Fibroblast of skin of abdomen (primary cell): Measurements from ENCODE around the gene XPR1.
"Not testable (repeated sequence)": the region's sequence is repeated elsewhere in the genome, so short reads cannot be mapped to it uniquely, and the experiment has no call there.

Experiments used
- DNase-seq: peaks from one replicate; pipeline ENCODE4 v3.0.0-alpha.2; 2013

XPR1 gene

GRCh38 chr1:180644526-180645192, 12.8 kb downstream of the XPR1 start:
- DNase-seq = no peak

GRCh38 chr1:180645261-180645660, 13.4 kb downstream of the XPR1 start:
- DNase-seq = not testable (repeated sequence)

DNA sequence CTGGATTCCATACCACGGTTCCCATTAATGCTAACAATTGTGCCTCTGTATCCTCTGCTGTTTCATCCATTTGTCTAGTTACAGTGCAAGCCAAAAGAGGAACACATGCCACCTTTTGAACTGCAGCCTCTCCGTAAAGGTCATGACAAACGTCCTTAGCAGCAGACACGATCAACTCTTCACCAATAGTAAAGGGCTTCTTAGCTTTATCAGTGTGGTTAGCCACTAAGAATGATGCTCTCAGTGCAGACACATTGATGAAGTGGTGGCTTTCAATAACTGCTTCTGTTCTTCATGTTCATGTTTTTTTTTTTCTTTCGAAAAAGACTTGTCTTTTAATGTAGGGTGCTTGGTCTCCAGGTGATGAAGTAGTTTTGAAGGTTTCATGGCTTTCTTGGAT, 14.3 kb downstream of the XPR1 start:
- DNase-seq = no peak

DNA sequence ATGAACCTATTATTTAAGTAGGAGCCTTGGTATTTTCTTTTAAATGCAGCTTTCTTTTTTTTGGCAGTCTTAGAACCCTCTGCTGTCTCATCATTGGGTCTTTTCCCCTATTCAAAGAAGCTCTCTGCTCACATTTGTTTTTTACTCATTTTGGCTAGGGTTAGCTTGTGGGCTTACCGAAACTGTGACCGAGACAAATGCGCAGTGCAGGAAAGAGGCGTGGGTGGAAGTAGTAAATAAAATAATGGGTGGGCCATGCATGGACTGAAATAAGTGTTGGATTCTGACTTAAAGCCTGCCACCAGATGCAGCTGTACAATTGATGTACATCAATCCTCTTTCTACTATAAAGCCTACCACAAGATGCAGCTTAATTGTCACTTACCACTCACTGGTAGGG, 14.7 kb downstream of the XPR1 start:
- DNase-seq = no peak

GRCh38 chr1:180652792-180653191, 21.0 kb downstream of the XPR1 start:
- peak; percentile 37 for DNase-seq

DNA sequence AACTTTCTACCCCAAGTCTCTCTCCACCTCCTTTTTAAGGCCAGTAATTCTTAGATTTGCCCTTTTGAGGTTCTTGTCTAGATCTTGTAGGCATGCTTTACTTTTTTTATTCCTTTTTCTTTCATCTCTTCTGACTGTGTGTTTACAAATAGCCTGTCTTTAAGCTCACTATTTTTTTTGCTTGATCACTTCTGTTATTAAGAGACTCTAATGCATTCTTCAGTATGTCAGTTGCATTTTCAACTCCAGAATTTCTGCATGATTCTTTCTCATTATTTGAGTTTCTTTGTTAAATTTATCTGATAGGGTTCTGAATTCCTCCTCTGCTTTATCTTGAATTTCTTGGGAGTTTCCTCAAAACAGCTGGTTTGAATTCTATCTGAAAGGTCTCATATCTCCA, 30.9 kb downstream of the XPR1 start:
- no peak for DNase-seq

- DNase-seq = no peak
Observed at GRCh38 chr1:180670681-180671080, 38.9 kb downstream of the XPR1 start.

- peak; percentile 27 for DNase-seq
Observed at GRCh38 chr1:180672105-180672504, 40.3 kb downstream of the XPR1 start.

- DNase-seq = no peak
Observed at GRCh38 chr1:180672505-180672904, 40.7 kb downstream of the XPR1 start.

DNA sequence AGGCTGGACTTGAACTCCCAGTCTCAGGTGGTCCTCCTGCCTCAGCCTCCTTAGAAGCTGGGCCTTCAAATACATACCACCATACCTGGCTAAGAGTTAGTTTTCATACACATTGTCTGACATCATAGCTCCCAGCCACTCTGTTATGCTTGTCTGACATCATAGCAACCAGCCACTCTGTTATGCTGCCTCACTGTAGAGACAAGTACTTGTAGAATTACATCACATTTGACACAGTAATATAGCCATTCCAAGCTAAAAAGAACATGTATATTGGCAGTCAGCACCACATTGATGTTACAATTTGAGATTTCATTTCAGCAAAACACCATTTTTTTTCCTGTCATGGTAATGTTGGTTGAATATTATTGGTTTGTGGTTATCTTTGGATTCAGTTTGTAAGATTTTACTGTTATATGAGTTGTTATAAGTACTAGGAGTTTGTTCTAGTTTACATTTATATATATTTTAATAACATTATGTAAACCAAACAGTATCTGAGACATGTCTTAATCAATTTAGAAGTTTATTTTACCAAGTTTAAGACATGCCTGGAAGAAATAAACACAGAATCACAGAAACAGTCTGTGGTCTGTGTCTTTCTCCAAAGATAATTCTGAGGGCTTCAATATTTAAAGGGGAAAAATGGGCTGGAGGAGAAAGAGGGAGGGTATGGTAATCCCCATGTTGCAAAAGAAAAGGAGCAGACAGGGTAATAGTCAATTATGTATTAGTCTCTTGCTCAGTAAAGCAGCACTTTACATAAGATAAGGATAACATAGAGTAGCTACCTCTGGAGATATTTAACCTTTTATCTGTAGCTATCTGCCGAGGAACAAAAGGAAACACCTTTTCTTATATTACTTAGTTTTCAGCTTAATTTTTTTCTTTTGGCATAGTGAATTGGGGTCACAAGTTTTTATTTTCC, 43.0 kb downstream of the XPR1 start:
- DNase-seq = peak; percentile 27

- DNase-seq = peak; percentile 4
Observed at GRCh38 chr1:180675586-180675985, 43.8 kb downstream of the XPR1 start.

DNA sequence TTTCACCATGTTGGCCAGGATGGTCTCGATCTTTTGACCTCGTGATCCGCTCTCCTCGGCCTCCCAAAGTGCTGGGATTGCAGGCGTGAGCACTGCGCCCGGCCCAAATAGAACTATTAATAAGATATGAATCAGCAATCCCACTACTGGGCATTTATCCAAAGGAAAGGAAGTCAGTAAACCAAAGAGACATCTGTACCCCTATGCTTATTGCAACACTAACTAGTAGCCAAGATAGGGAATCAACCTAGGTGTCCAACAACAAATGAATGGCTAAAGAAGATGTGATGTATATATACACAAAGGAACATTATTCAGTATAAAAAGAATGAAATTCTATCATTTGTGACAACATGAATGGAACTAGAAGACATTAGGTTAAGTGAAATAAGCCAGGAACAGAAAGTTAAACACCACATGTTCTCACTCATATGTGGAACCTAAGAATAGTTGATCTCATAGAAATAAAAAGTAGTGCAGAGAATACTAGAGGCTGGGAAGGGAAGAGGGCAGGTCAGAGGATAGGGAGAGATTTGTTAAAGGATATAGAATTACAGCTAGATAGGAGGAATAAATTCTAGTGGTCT, 48.8 kb downstream of the XPR1 start:
- peak; percentile 47 for DNase-seq

DNA sequence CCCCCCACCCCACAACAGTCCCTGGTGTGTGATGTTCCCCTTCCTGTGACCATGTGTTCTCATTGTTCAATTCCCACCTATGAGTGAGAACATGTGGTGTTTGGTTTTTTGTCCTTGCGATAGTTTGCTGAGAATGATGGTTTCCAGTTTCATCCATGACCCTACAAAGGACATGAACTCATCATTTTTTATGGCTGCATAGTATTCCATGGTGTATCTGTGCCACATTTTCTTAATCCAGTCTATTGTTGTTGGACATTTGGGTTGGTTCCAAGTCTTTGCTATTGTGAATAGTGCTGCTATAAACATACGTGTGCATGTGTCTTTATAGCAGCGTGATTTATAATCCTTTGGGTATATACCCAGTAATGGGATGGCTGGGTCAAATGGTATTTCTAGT, 51.3 kb downstream of the XPR1 start:
- DNase-seq = not testable (repeated sequence)

GRCh38 chr1:180691322-180691913, 59.6 kb downstream of the XPR1 start:
- DNase-seq = no peak

GRCh38 chr1:180693564-180694244, 61.9 kb downstream of the XPR1 start:
- DNase-seq = no peak

GRCh38 chr1:180695282-180695681, 63.5 kb downstream of the XPR1 start:
- no peak for DNase-seq

DNA sequence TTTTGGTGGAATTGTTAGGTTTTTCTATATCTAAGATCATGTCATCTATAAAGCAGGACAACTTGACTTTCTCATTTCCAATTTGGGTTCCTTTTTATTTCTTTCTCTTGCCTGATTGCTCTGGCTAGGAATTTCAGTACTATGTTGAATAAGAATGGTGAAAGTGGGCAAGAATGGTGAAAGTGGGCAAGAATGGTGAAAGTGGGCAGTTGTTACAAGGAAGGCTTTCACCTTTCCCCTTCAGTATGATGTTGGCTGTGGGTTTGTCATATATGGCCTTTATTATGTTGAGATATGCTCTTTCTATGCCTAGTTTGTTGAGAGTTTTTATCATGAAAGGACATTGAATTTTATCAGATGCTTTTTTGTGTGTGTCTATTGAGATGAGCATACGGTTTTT, 64.5 kb downstream of the XPR1 start:
- no peak for DNase-seq

GRCh38 chr1:180698580-180698979, 66.8 kb downstream of the XPR1 start:
- DNase-seq = no peak

GRCh38 chr1:180702376-180702775, 70.6 kb downstream of the XPR1 start:
- not testable (repeated sequence) for DNase-seq

DNA sequence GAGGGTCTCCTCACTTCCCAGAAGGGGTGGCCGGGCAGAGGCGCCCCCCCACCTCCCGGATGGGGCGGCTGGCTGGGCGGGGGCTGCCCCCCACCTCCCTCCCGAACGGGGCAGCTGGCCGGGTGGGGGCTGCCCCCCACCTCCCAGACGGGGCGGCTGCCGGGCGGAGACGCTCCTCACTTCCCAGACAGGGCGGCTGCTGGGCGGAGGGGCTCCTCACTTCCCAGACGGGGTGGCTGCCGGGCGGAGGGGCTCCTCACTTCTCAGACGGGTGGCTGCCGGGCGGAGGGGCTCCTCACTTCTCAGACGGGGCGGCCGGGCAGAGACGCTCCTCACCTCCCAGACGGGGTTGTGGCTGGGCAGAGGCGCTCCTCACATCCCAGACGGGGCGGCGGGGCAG, 78.9 kb downstream of the XPR1 start:
- not testable (repeated sequence) for DNase-seq

DNA sequence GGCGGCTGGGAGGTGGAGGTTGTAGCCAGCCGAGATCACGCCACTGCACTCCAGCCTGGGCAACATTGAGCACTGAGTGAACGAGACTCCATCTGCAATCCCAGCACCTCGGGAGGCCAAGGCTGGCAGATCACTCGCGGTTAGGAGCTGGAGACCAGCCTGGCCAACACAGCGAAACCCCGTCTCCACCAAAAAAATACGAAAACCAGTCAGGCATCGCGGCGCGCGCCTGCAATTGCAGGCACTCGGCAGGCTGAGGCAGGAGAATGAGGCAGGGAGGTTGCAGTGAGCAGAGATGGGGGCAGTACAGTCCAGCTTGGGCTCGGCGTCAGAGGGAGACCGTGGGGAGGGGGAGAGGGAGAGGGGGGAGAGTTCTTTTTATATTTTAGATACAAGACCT, 79.4 kb downstream of the XPR1 start:
- not testable (repeated sequence) for DNase-seq

DNA sequence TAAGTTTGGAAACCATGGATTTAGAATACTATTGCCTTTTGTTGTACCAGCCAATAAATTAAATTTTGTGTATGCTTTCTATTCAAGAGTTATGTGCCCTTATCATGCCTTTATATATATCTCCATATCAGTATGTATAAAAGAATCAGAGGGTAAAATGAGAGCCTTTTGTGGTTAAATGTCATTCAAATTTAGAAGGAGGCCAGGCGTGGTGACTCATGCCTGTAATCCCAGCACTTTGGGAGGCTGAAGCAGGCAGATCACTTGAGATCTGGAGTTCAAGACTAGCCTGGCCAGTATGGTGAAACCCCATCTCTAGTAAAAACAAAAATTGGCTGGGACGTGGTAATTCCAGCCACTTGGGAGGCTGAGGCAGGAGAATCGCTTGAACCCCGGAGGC, 88.9 kb downstream of the XPR1 start:
- DNase-seq = peak; percentile 1

DNA sequence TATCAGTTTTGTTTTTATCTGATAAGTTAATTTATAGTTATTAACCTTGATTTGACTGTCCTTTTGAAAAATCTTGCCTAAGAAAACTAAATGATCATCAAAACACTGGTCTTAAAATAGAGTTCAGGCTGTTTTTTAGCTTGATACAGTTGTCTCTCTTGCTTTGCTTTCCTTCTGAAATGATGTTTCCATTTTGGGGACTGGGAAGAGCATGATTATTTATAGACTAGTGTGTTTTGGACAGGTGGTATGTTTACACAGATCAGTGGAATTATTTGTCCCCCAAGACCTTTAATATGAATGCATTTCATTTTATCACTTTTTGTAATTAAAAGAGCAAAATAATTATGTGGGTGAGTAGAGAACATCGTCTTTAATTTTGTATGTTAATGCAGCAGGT, 90.8 kb downstream of the XPR1 start:
- no peak for DNase-seq
